Right forelimb (tissue), 1 donor: ENCODE results near the gene SOHLH2.

Experiments used
- DNase-seq: peaks from one replicate; pipeline ENCODE4 v3.0.0-alpha.2; 2018

Gene SOHLH2

GRCh38 chr13:36130552-36131221, 83.7 kb downstream of the SOHLH2 start:
- peak; percentile 59 for DNase-seq

- no peak for DNase-seq
Observed at GRCh38 chr13:36130193-36130551, 84.2 kb downstream of the SOHLH2 start.

DNA sequence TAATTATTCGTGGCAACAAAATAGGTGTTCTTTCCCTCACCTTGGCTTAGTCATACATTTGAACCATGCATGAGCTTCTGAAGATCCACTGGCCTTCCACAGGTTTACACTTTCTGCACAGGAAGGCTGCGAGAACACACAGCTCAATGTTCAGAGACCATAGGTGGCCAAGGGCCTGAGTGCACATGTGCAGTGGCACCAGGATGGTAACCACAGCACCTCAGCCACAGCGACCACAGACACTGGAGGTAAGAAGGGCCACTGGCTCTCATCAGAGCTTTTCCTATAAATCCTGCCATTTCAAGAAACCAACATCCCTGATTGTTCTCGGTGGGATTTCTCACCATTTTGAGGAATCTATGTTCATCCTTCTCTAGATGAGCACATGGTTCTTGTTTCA, 84.8 kb downstream of the SOHLH2 start:
- DNase-seq, result no peak

- no peak for DNase-seq
Observed at GRCh38 chr13:36126491-36126890, 87.9 kb downstream of the SOHLH2 start.

DNA sequence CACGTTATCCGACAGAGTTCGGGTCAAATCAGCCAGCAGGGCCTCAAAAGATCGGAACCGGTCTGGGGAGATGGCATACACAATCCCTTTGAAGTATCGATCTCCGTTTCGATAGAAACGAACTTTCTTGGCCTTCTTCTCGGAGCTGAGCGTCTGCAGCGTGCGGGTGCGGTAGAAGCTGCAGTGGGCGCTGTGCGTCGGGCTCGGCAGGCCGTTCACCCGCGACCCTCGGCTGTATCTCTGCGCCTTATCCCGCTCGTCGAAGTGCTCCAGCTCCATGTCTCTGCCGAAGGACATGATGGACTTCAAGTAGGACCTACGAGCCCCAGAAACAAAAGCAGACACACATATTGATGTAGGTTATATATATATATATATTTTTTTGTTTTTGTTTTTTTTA, 88.5 kb downstream of the SOHLH2 start:
- DNase-seq, result no peak

DNA sequence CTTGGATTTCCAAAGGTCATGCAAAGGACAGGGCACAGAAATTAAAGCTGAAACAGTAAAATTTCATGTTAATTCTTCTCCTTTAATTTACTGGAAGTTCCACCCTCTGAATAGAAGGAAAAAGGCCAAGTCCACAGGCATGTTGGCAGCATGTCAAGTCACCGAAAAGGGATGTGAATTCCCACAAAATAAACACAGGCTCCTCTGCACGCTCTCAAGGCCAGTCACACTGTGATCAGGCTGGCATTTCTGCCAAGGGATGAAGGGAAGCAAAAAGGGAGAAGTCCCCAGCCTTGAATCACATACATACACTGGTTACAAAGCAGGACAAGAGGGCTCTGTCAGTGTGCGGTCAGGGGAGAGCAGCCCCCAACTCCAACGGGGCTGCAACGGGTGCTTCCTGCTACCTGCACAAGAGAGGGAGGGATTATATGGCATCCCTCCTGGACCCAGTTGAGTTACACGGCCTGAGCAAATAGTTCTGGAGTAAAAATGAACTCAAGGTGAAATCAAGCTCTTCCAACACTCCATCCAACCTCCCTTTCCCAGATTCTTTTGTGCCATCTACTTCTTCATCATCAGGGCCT, 90.0 kb downstream of the SOHLH2 start:
- no peak for DNase-seq
